Stomach smooth muscle (tissue), 2 donors: ENCODE measurements around the gene GMPR2.
"Not testable (repeated sequence)": the region's sequence is repeated elsewhere in the genome, so short reads cannot be mapped to it uniquely, and the experiment has no call there.

Experiments
- H3K27ac ChIP-seq: one replicate; pipeline ENCODE4 v1.7.0; 2013; ENCODE audit warnings: mild to moderate bottlenecking, low read length, inconsistent platforms
- H3K27me3 ChIP-seq, 2 donors: one replicate each; pipeline ENCODE4 v1.7.0; 2013; ENCODE audit warnings: low read length in 2 of 2; ENCODE audit not compliant: insufficient read depth in 2 of 2, control insufficient read depth in 1 of 2
- H3K36me3 ChIP-seq, 2 donors: one replicate each; pipeline ENCODE4 v1.7.0; 2013; ENCODE audit warnings: low read length in 2 of 2; ENCODE audit not compliant: control insufficient read depth in 2 of 2, insufficient read depth in 2 of 2
- H3K4me1 ChIP-seq: one replicate; pipeline ENCODE4 v1.7.0; 2013; ENCODE audit warnings: low read length; ENCODE audit not compliant: control insufficient read depth, insufficient read depth
- H3K4me3 ChIP-seq, 2 donors: one replicate each; pipeline ENCODE4 v1.7.0; 2013; ENCODE audit warnings: low read length in 2 of 2
- H3K9ac ChIP-seq, 2 donors: one replicate each; pipeline ENCODE4 v1.7.0; 2013; ENCODE audit warnings: low read length in 2 of 2, mild to moderate bottlenecking in 1 of 2
- H3K9me3 ChIP-seq, 2 donors: one replicate each; pipeline ENCODE4 v1.7.0; 2013; ENCODE audit warnings: low read length in 2 of 2; ENCODE audit not compliant: control insufficient read depth in 2 of 2
- donor health status: healthy.
- donor health status: Pancreatic carcinoma.

GMPR2 gene

DNA sequence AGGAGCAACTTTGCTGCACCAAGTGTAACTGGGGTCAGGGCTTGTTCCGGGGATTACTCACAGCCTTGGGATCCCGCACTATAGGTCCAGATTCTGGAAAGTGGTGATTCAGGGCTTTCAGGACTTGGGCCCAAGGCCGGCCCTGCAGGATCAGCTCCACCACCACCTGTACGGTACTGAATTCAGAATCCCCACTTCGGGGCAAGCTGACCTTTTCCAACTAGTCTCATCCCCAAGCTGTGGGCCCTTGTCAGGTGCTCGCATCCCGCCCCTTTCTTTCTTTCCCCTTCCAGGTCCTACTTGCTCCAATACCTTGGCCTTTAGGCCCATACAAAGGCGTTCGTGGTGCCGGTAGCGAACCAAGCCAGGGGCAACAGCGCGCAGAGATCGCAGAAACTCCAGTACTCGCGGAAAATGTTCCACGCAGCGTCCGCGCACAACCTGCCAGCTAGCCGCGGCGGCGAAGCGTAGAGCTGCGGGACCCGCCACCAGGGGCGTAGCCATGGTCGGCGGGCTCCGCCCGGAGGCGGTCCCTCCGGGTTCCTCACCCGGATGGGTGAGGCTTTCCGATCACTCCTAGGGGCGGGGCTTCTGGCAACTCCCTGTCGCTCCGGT lies 9.2 kb downstream of the GMPR2 start:
- Histone ChIP-seq H3K4me1 (peaks cover 38% of the 10 kb centered on the region), H3K9ac (peak overlapping the region; percentile 98), H3K27ac (peak overlapping the region; percentile 98), H3K27me3 (no peaks in the 10 kb centered on the region), H3K4me3 (peak overlapping the region; percentile 94 to 96), H3K36me3 (peaks cover 36 to 40% of the 10 kb centered on the region in 2 donors), H3K9me3 (no peaks in the 10 kb centered on the region)

DNA sequence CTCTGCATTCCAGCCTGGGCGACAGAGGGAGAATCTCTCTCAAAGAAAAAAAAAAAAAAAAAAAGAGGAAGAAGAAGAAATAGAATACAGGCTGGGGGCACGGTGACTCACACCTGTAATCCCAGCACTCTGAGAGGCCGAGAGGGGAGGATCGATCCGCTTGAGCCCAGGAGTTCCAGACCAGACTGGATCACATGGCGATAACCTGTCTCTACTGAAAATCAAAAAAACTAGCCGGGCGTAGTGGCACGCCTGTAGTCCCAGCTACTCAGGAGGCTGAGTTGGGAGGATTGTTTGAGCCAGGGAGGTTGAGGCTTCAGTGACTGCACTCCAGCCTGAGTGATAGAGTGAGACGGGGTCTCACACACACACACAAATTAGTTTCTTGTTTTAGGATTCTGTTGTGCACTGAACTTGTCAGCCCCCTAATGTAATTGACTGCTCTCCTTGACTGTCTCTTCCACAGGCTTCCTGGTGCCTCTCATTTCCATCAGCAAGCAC lies 10.7 kb downstream of the GMPR2 start:
- Histone ChIP-seq H3K36me3 (peaks cover 21 to 26% of the 10 kb centered on the region in 2 donors), H3K4me3 (peak overlapping the region; percentile 94 to 96), H3K27me3 (no peaks in the 10 kb centered on the region), H3K27ac (peak overlapping the region; percentile 98), H3K9ac (peak overlapping the region; percentile 98), H3K4me1 (peaks cover 38% of the 10 kb centered on the region), H3K9me3 (no peaks in the 10 kb centered on the region)

DNA sequence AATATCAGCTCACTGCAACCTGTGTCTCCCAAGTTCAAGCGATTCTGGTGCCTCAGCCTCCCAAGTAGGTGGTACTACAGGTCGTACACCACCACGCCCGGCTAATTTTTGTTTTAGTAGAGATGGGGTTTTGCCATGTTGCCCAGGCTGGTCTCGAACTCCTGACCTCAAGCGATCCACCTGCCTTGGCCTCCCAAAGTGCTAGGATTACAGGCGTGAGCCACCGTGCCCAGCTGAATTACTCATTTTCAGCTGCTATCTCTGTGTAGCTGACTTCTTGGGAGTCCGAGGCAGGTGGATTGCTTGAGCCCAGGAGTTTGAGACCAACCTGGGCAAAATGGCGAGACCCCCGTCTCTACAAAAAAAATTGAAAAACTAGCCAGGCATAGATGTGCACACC lies 12.6 kb downstream of the GMPR2 start:
- H3K27ac ChIP-seq, H3K4me3 ChIP-seq, H3K36me3 ChIP-seq, H3K9me3 ChIP-seq, H3K9ac ChIP-seq, H3K27me3 ChIP-seq: not testable (repeated sequence)
- H3K4me1 ChIP-seq, result peaks cover 26% of the 10 kb centered on the region

DNA sequence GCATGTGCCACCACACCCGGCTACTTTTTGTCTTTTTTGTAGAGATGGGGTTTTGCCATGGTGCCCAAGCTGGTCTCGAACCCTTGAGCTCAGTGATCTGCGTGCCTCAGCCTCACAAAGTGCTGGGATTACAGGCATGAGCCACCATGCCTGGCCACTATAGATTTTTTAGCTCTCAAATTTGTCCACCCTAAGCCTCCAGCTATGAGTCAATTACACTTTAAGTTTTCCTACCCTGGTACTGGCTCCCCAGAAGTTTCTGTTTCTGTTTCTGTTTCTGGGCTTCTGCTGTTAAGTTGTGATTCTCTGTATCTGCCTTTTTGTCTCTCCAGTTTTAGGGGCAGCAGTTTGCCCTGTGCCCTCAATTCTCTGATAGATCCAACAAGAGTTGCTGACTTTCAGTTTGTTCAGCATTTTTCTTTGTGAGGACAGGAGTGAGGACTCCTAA lies 14.1 kb downstream of the GMPR2 start:
- Histone ChIP-seq H3K27ac (no peak overlapping the region), H3K4me3 (no peak overlapping the region), H3K4me1 (peaks cover 13% of the 10 kb centered on the region), H3K36me3 (no peaks in the 10 kb centered on the region), H3K9me3 (no peaks in the 10 kb centered on the region), H3K27me3 (no peaks in the 10 kb centered on the region), H3K9ac (no peak overlapping the region)

DNA sequence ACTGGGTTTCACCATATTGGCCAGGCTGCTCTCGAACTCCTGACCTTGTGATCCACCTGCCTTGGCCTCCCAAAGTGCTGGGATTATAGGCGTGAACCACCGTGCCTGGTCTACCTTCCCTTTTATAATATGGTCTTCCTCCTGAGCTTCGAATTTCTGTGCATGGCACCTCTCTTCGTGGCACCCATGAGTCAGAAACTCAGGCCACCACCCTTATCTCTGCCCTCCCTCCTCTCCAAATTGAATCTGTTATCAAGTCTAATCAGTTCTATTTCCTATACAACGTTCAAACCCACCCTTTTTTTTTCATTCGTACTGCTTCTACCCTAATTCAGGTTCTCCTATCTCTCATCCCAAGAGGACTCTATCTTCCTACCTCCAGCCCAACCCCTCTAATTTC lies 14.7 kb downstream of the GMPR2 start:
- Histone ChIP-seq H3K27me3 (no peaks in the 10 kb centered on the region), H3K9ac (no peak overlapping the region), H3K36me3 (no peaks in the 10 kb centered on the region), H3K9me3 (no peaks in the 10 kb centered on the region), H3K4me3 (no peak overlapping the region), H3K27ac (no peak overlapping the region), H3K4me1 (peaks cover 9% of the 10 kb centered on the region)

DNA sequence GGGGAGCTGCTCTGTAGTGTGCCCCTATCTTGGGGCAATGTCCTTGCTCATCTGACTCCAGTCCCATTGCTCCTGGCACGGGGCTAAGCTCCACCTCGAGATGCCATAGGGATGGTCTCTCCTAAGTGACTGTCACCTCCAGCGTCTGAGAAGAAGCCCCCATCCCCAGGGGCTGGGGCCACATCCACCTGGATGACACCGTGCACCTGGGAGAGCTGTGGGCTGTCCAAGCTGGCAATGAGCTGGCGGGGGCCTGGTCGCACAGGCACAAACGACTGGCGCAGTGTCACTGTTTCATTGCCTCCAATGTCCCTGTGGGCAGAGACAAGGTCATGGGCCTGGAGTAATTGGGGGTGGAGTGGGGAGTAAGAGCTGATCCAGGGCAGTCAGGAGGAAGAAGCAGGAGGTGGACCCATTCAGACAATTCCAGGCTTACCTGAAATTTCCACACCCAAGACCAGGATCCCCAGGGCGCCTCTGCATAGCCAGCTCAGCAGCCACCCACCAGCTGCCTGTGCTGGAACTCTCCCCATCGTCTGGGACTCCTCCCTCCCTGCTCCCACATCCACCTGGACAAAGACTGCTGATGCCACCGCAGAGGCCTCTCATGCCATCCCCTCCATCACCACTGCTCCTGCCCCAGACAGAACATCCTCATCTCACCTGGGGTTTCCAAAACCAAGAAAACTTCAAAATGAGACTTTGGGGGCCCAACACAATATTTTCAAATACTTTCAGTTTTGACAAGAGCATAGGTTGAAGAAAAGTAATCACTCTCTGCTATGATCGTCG lies 16.7 kb downstream of the GMPR2 start:
- Histone ChIP-seq H3K27me3 (no peaks in the 10 kb centered on the region), H3K36me3 (no peaks in the 10 kb centered on the region), H3K9me3 (no peaks in the 10 kb centered on the region), H3K4me3 (no peak overlapping the region), H3K27ac (no peak overlapping the region), H3K9ac (no peak overlapping the region), H3K4me1 (no peaks in the 10 kb centered on the region)

DNA sequence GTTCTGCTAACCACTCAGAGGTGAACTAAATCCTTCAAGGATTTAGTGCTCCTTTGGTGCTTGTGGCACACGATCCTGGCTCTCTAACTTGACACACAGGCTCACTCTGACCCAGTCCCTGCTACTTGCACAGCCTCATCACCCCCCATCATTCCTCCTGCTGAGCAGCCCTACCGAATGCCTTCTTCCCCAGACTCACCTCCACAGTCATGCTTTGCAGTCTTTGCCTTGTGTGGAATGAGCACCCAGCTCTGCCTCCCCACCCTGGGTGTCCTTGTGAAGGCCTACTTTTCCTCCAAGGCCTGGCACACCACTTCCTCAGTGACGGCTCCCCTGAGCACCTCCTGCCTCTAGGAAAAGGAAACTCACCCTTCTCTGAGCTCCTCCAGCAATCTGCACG lies 17.6 kb downstream of the GMPR2 start:
- Histone ChIP-seq H3K4me1 (no peaks in the 10 kb centered on the region), H3K27me3 (no peaks in the 10 kb centered on the region), H3K4me3 (no peak overlapping the region), H3K36me3 (no peaks in the 10 kb centered on the region), H3K9ac (no peak overlapping the region), H3K27ac (no peak overlapping the region), H3K9me3 (no peaks in the 10 kb centered on the region)

DNA sequence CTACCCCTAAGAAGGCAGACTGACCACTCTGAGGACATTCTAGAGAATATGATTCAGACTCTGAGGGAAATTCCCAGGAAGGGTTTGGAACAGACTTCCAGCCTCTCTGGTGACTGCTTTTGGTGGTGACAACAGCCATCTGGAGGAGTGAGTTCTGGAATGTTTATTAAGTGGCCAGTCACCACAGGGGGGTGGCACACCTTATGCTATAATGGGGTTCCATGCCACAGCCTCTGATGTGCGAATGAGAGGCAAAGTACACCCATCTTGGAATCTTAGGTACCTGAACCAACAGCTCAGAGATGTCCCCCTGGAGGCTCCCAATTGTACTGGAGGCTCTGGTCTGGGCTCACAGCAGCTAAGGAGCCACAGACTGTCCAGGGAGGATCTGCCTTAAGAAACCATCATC lies 19.2 kb downstream of the GMPR2 start:
- Histone ChIP-seq H3K9me3 (no peaks in the 10 kb centered on the region), H3K9ac (no peak overlapping the region), H3K36me3 (no peaks in the 10 kb centered on the region), H3K4me3 (no peak overlapping the region), H3K4me1 (no peaks in the 10 kb centered on the region), H3K27ac (no peak overlapping the region), H3K27me3 (no peaks in the 10 kb centered on the region)

DNA sequence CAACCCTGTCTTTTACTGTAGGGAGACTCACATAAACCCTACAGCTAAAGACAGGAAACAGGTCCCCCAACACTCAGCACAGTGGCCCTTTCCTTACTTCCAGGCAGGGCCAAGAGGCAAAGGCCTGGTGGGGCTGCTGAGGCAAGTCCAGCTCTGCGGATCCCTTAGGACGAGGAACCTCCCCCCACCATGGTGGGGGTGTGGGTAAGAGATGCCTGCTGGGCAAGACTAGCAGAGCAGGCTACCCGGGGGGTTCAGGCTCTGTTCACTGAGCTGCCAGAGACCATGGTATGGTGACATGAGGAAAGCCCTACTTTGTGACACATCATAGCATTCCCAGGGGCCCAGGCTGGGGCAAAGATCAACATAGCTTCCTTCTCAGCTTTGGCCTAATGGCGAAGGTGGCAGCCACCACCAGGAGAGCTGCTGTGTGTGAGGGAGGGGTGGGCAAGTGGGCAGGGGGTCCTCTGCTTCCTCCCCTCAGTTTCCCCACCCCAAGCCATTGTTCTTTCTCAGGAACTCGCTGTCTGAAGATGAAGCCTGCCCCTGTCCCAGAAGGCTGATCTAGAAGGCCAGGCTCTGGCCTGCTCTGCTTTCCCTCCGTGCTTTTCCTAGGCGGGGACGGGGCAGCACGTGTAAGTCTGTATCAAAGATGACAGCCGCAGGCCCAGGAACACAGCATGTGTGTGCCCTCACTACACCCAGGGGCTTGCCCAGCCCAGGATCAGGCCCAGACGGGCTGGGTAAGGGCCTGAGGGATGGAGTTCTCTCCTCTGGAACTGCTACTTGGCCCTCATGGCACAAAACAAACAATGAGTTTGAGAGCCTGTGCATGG lies 19.8 kb downstream of the GMPR2 start:
- no peaks in the 10 kb centered on the region for H3K4me1 ChIP-seq
- no peaks in the 10 kb centered on the region for H3K36me3 ChIP-seq
- no peak overlapping the region for H3K9ac ChIP-seq
- H3K9me3 ChIP-seq, result no peaks in the 10 kb centered on the region
- no peak overlapping the region for H3K27ac ChIP-seq
- H3K4me3 ChIP-seq, result no peak overlapping the region
- H3K27me3 ChIP-seq, result no peaks in the 10 kb centered on the region

DNA sequence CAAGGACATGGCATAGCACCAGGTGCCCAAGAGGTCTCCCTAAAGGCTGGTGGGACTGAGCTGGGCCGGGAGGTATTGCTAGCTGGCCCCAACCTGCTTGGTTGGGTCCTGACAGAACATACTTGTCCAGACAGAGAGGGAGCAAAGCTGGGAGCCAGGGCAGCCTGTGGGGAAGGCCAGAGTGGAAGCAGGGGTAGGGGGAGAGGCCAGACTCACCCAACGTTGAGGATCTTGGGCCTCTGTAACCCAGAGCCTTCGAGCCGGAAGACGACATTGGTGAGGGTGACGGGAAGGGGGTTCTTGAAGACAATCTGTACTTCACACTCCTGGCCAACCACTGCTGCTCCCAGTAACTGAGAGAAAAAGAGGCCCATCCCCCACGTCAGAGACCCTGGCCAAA lies 21.2 kb downstream of the GMPR2 start:
- no peak overlapping the region for H3K27ac ChIP-seq
- H3K9ac ChIP-seq, result no peak overlapping the region
- H3K4me3 ChIP-seq, result no peak overlapping the region
- H3K4me1 ChIP-seq, result no peaks in the 10 kb centered on the region
- no peaks in the 10 kb centered on the region for H3K27me3 ChIP-seq
- H3K9me3 ChIP-seq, result no peaks in the 10 kb centered on the region
- H3K36me3 ChIP-seq, result no peaks in the 10 kb centered on the region
